ENCODE data around the gene R3HDM2.

Gene R3HDM2

DNA sequence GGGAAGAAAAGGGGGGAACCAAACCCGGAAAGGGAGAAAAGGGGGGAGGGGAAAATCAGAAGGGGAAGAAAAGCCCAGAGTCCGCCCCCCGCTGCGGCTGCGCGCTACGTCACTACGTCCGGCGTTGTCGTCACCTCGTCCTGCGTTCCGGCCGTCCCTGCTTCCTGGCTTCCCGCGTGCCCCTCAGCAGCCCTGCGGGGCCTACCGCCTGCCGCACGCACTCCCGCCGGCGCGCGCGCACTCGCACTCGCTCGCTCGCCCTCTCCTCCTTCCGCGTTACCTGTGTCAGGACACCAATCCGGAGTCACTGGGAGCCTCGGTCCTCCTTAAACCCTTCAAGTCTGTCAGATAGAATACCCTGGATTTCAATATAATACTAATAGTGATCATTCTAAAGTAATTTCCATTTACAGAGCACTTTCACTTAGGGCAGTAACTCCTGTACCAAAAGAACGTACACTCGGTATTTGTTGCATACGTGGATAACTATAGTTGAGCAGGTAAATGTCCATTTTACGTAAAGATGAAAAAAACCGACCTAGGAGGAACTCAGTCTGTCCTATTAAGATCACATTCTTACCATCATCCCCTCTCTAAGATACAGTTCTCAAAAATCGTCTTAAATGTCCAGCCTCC lies at the start of gene R3HDM2:
Gene R3HDM2, minus strand, starts transcription at position 113 of the 636 bp plus-strand sequence. CDS start 120,615 bp downstream, outside the sequence.
- DNase-seq, result peak; percentile 97

DNA sequence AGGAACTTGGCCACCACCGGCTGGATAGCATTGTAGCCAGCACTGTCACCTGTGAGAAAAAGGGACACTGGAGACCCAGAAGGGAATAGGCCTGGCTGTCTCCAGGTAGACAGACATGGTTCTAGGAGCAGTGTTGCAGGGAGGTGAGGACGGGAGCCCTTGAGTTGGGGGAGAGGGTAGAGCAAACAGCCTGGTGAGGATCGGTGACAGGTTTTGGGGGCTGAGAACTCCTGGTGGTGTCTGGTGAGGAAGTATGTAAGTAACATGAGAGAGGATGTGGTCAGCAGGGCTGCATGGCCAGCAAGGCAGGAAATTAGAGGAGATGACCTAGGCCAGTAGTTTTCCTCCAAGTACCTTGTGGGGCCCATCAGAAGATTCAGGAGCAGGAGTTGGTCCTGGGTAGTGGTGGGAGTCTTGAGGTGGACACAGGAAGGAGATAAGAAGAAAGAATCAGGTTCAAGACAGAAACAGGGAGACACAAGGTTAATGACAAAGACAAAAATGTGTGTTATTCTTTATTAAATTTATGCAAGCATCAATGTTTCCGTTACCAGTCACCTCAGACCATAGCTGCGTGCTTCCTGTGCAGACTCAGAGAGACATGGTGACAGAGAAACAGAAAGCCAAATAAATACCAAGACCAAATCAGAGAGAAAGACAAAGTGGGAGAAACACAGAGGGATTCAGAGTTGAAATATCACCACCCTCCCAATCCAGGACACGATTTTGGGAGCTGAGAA lies 48.7 kb upstream of the R3HDM2 start, which contains the start of gene ARHGAP9:
Gene ARHGAP9, minus strand, starts transcription at position 491 of the 740 bp plus-strand sequence. Its CDS starts 460 bp downstream, at position 31.
- peak; percentile 76 for DNase-seq

DNA sequence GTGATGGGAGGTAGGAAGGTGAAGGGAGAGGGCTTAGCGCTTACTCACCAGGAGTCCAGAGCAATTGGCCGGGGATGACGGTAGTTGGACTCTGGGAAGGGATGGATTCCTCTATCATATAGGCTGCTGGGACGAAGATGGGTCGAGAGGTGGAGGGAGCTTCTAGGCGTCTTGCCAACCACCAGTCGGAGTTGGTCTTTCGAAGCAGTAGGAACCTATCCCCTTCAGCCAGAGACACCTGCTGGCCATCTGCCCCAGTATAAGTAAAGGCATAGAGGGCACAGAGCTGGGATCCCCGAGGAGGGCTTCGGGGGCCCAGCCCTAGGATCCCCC lies 48.2 kb upstream of the R3HDM2 start:
- no peak for DNase-seq

DNA sequence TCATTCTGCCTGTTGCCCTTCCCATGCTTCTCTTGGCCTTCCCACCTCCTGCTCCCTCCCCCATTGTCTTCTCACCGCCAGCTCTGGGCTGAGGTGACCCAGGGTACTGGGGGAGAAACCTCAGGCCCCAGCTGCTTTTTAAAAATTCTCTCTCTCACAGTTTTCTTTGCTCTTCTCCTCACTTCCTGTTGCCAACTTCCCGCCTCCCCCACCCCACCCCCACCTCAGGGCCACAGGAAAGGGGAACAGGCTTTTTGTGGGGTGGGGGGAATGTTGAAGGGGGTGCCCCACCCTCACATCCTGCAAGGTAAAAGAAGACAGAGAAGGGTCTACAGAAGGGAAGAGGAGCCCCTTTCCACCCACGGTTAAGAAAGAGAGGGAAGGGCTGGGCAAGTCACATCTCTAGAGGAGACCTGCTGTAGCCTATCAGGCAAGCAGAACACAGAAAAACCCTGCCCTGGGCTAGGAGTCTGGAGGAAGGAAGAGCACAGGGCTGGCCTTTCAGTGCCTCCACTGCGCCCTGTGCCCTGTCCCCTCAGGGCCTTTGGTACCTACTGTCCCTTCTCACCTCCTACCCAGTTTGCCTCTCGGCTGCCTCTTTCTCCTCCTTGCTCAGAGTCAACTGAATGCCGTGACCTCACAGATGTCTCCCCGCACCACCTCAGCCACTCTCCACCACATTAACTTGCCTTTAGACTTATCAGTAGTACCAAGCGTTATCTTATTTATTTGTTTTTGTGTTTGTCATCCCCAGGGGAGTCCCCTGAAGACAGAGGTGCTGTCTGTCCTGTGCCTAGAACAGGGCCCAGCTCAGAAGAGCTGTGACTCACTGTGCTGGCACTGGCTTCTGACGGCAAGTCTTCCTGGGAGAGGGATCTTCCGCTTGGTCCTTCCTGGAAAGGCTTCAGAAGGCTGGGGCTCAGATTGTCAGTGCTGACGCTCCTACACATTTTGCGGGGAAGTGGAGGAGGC lies 47.2 kb upstream of the R3HDM2 start:
- DNase-seq, result peak; percentile 70

DNA sequence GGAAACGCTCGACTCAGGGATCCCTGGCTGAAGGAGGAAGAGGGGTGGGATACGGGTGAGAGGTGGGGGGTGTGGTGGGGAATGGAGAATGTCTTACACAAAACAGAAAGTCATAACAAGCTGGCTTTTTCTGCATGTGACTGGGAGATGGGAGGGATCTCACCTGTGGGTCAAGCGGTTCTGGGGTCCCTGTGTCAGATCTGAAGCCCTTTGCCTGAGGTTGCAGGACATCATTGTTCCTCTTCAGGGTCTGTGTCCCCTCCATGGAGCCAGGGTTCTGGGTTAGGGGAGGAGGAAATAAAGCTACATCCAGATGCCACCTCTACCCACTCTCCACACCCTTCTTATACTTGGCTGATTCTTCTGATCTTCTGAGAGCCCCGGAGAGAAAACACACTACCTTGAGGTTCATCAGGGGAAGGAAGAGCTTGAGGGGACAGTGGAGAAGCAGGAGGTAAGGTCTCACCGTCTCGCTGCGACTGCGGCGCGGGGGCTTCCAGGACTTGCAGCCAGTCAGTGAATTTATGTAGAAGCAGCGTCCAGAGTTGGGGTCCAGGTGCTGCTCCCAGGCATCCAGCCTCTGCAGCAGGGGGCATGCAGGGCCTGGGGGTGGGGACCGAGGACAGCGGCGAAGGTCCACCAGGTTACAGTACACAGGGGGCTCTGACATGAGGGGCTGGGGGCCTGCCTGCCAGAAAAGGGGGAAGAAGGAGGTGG lies 46.3 kb upstream of the R3HDM2 start:
- peak; percentile 23 for DNase-seq

DNA sequence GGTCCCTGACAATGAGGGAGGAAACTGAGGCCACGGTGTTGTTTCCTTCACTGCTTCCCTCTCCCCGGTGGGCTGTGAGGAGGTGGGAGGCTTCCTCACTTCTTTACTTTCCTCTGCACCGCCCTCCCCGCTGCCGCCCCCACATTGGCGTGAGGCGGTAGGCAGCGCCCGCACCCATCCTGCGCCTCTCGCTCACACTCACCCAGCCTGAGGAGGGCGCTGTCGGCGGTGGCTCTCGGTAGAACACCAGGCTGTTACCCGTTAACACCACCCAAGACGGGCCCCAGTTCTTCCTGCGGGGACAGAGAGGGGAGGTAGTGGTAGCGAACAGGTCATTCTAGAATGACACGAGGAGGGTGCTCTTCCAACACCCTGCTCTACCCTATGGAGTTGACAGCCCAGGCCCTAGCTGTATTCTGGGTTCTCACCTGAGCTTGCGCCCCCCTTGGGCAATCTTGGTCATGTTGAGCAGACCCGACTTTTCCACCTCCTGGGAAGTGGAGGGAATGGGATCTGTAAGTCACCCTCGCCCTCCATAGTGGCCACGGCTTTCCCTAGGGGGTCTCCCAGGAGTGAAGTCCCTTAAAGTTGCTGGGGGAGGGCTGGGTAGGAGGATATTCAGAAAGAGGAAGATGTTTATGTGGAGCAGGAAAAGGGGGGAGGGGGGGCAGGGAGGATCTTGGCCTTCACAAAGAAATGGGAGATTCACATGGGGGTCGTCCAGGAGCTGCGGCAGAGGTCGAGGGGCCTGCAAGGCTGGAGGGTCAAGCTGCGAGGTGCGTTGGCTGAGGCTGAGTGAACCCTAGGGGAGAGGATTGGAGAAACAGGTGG lies 45.5 kb upstream of the R3HDM2 start:
- peak; percentile 89 for DNase-seq

DNA sequence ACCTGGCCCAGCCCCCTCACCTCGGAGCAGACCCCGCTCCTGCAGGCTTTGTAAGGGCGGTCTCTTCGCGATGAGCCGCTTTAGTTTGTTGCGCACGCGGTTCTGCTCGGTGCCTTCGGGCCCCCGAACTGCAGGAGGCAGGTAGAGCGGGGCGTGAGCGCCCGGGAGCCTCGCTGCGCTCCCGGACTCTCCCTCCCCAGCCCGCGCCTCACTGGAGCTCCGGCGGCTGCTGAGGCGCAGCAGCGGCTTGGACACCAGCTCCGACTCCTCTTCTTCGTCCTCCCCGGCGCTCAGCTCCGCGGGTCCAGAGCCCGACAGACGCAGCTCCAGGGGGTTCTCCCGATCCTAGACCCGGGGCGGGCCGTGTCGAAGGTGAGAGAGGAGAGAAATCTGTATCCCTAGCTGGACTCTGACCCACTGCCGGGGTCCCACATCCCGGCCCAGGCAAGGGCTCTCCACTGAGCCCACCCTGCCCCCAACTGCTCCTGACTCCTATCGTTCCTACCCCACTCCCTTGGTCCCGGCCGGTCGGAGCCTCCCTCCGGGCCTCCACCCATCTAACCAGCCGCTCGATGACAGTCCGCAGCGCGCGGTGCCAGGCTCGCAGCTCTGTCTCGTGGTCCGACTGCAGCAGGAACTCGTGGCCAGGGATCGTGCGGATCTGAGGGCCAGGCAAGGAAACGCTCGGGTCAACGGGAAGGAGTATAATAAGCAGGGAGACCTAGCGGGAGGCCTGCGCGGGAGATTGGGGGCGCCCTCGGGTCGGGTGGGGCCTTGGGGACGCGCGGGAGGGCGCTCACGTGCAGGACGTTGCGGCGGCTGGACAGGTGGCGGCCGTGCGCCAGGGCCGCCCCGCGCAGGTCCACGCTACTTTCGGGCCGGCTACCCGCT lies 44.7 kb upstream of the R3HDM2 start:
- DNase-seq, result no peak

DNA sequence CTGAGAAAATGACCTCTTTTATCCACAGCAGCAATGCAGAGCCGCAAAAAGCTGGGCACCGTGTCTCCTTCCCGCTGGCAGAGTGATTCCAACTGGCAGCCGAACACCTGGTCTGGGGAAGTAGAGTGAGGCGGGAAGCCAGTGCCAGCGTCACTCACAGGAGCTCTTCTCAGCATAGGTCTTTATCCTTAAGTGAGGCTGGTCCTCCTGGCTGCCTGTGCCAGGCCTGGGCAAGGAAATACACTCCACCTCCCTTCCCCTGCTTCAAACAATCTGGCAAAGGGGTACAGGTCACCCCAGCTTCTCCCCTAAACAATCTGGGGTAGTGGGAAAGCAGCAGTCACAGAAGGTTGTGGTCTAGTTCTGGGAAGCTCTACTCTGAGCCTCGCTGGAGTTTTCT lies 44.0 kb upstream of the R3HDM2 start:
- no peak for DNase-seq

DNA sequence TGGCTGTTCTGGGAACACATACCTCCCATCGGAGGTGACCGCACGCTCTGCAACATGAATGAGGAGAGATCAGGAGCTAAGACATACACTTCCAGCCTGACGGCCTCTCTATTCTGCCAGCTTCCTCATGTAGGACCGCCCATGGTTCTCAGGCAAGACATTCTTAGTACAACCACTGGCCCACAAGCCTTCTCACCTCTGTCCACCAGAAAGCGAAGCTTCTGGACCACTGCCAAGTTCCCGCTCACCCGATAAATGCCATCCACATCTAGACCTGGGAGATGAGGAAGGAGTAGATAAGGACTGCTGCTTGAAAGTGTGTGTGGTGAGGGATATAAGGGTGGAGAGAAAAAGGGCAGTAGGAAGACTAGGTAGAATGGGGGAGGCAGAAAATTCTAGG lies 43.6 kb upstream of the R3HDM2 start:
- DNase-seq, result no peak

DNA sequence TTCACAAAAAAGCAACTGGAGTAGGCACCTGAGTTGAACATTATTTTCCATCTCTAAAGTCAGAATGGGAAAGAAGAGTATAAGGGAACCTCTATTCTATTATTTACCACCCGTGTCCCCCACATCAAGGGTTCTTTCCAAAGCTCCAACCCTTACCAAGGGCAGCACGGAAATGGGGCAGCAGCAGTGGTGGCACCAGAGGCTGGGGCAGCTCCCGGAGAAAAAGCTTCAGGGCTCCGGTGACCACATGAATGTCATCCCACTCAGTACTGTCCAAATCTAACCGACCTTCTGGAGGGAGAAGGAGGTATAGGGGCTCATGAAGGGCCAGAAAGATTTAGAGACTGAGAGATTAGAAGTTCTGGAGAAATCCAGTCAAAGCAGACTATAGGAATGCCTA lies 43.0 kb upstream of the R3HDM2 start:
- DNase-seq, result no peak

DNA sequence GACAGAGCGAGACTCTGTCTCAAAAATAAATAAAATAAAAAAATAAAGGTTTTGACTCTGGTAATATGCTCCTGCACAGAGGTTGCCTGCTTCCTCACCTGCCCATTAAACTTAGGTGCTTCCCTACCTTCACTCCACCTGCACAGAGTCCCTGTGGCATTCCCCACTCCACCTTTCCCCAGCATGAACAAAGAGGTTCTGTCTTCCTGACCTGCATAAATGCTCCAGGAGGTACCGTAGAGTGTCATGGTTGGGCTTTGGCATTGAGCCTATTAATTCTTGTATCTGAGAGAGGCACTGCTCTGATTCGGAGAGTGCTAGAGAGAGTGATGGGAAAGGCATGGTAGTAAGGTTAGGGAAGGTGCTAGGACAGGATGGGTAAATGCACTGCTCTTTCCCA lies 42.5 kb upstream of the R3HDM2 start:
- DNase-seq, result no peak

DNA sequence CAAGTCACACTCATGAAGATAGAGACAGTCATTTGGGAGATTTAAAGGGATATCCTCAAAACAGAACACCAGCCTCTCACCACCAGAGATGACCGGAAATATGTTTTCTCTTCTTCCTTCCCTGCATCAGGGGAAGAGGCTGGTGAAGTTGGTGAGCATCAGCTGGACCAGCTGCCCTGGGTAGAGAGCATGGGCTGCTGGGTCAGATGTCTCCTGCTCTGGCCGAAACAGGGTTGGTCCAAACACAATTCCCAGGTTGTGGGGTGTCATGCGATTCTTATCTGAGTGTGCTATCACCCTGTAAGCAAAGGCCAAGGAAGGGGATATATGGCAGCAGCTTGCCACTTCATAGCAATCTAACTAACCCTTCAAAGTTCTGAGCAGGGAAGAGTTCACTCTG lies 41.5 kb upstream of the R3HDM2 start:
- DNase-seq, result no peak

DNA sequence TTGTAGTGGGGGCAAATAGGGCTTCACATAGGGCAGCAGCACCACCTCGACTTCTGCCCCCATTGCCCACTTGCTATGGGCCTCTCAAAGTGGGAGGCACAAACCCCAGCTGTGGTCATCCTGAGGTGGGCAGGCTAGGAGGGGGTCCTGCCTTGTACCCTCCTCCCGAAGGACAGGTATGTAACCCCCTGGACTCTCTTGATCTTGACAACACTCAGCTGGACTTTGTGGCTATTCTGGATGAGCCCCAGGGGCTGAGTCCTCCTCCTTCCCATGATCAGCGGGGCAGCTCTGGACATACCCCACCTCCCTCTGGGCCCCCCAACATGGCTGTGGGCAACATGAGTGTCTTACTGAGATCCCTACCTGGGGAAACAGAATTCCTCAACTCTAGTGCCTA lies 40.8 kb upstream of the R3HDM2 start:
- DNase-seq, result no peak

DNA sequence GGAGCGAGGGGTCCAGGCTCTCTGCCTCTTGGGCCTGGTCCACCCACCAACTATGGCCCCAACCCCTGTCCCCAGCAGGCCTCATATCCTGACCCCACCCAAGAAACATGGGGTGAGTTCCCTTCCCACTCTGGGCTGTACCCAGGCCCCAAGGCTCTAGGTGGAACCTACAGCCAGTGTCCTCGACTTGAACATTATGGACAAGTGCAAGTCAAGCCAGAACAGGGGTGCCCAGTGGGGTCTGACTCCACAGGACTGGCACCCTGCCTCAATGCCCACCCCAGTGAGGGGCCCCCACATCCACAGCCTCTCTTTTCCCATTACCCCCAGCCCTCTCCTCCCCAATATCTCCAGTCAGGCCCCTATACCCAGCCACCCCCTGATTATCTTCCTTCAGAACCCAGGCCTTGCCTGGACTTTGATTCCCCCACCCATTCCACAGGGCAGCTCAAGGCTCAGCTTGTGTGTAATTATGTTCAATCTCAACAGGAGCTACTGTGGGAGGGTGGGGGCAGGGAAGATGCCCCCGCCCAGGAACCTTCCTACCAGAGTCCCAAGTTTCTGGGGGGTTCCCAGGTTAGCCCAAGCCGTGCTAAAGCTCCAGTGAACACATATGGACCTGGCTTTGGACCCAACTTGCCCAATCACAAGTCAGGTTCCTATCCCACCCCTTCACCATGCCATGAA lies 40.3 kb upstream of the R3HDM2 start:
- DNase-seq, result no peak

DNA sequence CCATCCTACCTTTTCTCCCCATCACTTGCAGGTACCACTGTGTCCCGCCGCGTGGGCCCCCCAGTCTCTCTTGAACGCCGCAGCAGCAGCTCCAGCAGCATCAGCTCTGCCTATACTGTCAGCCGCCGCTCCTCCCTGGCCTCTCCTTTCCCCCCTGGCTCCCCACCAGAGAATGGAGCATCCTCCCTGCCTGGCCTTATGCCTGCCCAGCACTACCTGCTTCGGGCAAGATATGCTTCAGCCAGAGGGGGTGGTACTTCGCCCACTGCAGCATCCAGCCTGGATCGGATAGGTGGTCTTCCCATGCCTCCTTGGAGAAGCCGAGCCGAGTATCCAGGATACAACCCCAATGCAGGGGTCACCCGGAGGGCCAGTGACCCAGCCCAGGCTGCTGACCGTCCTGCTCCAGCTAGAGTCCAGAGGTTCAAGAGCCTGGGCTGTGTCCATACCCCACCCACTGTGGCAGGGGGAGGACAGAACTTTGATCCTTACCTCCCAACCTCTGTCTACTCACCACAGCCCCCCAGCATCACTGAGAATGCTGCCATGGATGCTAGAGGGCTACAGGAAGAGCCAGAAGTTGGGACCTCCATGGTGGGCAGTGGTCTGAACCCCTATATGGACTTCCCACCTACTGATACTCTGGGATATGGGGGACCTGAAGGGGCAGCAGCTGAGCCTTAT lies 39.6 kb upstream of the R3HDM2 start:
- DNase-seq, result no peak

DNA sequence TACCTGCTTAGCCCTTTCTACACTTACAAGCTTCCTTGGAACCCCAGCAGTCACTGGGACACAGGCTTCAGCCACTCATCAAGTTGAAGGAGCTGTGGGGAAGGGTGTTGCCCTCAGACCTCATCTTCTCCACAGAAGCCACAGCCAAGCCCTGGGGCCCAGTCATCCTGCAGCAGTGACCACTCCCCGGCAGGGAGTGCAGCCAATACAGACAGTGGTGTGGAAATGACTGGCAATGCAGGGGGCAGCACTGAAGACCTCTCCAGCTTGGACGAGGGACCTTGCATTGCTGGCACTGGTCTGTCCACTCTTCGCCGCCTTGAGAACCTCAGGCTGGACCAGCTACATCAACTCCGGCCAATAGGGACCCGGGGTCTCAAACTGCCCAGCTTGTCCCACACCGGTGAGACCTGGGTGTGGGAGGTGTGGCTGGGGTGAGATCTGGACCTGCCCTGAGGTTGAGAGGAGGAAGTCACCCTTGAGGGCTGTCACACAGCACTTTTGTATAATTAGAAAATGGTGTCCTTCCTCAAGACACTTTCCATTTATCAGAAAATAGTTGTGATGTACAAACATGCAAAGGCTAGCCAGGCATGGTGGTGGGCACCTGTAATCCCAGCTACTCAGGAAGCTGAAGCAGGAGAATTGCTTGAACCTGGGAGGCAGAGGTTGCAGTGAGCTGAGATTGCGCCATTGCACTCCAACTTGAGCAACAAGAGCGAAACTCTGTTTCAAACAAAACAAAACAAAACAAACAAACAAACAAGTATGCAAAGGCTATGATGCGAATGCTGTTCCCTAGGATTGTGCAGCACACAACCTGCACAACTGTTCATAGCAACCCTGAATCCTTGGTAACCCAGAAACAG lies 38.7 kb upstream of the R3HDM2 start:
- DNase-seq, result no peak

DNA sequence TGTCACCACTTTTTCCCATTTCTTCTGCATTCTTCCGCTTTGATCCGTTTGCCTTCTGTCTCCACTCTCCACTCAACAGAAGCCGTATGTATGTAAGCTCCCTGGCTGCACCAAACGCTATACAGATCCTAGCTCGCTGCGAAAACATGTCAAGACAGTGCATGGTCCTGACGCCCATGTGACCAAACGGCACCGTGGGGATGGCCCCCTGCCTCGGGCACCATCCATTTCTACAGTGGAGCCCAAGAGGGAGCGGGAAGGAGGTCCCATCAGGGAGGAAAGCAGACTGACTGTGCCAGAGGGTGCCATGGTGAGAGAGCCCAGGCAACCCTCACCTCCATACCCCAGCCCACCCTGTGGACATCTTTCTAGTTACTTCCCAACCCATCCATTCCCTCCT lies 37.1 kb upstream of the R3HDM2 start:
- no peak for DNase-seq

DNA sequence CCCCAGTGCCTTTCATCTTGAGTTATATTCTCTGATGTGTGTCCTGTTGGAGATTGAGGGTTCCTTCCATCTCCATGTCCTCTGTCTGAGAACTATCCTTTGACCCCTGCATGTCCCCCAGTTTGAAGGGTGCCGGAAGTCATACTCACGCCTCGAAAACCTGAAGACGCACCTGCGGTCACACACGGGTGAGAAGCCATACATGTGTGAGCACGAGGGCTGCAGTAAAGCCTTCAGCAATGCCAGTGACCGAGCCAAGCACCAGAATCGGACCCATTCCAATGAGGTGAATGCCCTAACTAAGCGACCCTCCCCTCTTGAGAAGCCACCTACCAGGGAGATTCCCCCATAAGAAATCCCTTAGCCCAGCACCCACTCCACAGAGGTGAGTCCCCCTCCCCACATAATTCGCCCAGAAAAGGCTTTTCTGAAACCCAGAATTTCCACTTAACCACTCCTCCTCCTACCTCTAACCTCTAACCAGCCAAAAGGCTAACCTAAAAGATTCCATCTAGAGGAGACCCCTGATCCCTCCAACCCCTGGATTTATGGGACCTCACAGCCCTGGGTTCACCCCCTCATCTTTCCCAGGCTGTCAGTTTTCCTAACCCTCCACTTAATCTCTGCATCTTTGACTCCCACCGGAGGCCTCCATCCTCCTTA lies 36.5 kb upstream of the R3HDM2 start:
- no peak for DNase-seq
